Right forelimb (tissue), 1 donor: ENCODE results near the gene DOCK10.

ENCODE experiments used
- DNase-seq: peaks from one replicate; pipeline ENCODE4 v3.0.0-alpha.2; 2018

DOCK10 gene

DNA sequence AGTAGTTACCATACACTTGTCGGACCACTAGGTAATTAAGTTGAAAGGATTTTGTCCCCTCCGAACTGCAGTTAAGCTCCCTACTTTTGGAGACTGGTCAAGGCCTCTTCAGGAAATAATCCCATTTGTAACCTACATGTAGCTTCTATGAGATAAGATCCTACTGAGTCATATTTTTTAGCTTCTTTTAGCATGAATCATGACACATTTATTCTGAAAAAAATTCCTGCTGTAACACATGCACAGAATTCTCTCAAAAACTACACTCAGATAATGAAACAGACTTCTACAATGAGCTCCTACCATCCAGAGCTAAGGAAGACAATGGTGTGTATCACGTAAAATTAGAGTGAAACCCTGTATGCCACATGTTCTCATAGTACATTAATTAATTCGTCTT is 225.5 kb downstream of the DOCK10 start:
- DNase-seq, result no peak

DNA sequence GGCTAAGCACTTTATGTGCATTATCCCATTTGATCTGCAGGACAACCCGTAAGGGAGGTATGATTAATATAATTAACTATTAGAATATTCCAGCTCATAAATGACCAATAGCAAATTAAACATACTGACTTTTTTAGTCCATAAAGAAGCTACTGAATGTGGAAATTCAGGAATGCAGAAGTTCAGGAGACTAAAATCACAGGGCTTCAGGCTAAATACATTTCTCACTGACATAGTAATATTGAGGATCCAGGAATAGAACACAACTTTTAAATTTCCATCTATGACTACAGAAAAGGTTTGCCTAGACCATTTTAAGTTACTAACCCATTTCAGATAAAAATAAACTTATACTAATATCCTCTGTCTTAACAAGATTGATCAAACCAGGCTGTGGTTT is 228.7 kb downstream of the DOCK10 start:
- DNase-seq, result no peak

DNA sequence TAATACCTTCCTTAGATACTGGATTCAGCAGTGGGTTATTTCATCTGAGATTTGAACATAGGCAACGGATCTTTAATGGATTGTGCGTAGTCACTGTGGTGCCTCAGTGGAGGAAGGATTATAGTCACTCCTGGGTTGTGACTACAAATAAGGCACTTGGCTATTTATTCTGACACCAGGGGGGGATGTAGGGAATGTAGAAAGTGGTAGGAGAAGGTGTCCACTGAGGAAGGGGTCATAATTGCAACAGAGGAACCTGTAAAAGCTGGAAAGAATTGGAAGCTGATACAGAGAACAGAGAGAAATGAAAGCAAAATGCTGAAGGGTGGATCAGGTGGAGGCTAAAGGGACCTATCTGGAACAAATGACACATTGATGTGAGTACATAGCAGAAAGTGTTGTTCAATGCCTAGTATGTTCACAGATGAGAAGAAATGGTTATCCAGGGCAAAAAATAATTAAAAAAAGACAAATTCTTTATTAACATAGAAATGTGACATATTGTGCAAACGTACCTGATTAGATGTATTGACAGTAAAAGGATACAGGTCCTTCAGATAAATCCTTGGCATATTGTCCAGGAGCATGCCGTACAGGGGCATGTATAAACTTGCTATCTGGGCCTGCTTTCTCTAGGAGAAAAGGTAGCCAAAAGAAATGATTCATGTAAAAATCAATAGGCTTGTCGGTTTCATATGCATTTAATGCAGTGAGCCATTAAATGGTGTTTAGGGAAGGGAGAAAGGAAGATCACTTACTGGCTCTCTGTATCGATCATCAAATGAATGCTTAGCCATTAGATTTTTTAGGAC is 234.9 kb downstream of the DOCK10 start:
- no peak for DNase-seq

DNA sequence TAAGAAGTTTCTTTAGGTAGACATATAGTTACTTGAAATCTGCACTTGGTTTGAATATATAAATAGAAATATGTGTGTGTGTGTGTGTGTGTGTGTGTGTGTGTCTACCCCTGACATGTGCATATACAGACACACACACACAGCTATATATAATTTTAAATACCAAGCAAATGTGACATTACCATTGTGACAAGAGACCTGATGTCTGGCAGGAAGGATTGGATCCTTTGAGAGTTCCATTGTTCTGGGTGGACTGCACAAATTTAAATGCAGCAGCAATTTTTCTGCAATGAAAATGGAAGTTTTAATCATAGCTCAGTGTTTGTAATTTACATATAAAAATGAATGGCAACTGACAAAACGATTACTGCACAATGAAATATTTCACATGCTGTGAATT is 238.3 kb downstream of the DOCK10 start:
- DNase-seq, result no peak

DNA sequence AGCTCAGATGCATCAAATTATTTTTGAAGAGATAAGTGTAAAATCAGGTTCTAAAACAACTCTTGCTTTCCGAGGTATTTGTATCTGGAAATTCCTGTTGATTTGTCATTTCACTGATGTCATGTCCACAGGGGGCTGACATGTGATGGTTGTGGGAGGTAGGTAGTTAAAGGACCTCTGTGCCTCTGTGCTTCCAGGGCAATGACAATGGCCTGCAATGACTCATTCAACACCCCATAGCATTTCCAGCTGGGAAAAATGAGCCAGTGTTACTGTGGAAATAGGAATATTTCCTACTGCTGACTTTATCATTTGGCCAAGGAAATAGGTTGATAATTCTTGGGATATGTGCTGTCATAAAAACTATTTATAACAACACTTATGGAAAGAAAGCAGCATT is 239.9 kb downstream of the DOCK10 start:
- DNase-seq, result no peak

DNA sequence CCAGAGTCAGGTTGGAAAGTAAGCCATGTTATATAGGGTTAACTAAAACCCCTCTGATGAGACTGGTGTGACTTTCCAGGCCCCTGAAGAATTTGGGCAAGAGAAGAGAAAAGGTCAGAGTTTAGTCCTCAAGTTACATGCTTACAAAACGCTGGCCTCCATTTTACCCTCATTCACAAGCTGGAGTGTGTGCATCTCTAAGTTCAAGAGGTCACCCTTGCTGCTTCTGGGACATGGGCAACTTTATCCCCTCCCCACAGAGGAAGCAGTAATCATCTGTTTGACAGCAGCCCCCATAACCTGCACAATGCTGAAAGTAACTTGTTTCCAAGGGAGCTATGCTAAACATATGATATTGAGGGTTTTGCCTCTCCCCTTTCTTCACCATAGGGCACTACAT is 240.9 kb downstream of the DOCK10 start:
- no peak for DNase-seq

DNA sequence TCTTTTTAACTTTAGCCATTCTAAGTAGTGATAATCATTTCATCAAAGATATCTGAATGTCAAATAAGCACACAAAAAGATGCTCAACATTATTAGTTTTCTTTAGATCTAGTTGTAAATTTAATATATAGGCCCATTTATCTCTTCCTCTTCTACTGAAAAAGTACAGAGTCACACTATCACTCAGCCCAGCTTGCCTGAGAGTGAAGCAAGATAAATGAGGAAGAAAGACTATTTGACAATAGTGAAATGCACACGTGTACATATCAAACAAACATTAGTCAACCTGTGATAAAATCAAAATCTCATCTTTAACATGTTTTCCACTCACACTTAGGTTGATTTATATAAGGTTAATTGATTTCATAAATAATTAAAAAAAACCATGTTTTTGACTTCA is 242.6 kb downstream of the DOCK10 start:
- DNase-seq, result no peak

DNA sequence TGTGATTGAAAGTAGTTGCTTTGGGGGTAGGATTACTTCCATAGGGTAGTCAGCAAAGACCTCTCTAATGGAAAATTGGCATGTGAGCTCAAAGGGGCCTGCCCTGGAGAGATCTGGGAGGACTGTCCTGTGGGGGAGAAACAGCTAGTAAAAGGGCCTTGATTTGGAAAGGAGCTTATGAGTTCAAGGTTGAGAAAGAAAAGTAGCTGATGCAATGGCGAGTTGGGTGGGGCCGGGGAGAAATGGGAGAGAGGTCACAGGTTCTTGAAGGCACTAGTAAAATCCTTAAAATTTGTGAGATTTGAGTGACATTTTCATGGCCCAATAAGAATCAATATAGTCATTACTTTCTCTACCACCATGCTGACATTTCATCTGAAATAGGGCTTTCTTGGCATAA is 244.1 kb downstream of the DOCK10 start:
- no peak for DNase-seq

DNA sequence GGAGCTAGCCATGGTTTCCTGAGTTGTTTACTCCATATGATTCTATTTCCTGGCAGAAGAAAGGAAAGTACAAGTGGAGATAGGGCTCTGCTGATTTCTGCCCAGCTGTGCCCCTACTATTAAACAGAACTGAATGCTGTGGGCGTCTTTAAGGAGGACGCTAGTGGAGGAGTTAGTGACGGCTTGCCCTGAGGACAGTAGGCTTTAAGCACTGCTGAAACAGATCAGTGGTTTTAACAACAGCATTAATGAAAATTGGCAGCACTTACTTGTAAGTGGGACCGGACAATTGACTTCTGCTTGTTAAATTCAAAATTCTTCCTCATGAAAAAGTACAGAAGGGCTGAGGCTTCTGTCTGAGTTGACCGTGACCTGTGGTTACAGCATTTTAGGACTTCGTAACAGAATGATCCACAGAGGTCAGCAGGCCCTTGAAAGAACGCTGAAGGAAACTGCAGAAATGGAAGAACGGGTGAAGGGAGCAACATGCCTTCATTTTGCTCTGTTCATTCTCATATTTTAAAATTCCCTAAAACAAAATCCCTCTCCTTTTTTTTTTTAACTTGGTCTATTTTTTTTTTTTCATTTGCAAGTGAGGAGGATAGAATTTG is 245.5 kb downstream of the DOCK10 start:
- no peak for DNase-seq

DNA sequence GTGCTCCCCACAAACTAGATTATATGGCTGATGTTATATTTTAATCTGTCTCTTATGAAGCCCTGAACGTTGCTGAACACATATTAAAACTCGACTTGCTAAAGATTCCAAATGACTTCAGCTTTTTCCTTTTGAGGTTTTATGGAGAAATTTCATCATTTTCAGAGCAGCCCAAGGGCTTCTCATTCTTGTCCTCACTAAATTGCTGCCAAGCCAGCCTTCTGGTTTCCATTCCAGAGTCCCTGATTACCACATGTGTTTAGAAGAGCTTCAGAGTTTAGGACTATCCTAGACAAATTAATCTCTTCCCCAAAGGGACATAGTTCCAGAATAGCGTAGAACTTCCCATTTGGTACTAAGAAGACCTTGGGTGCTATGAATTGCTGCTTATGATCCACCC is 248.3 kb downstream of the DOCK10 start:
- DNase-seq, result no peak

DNA sequence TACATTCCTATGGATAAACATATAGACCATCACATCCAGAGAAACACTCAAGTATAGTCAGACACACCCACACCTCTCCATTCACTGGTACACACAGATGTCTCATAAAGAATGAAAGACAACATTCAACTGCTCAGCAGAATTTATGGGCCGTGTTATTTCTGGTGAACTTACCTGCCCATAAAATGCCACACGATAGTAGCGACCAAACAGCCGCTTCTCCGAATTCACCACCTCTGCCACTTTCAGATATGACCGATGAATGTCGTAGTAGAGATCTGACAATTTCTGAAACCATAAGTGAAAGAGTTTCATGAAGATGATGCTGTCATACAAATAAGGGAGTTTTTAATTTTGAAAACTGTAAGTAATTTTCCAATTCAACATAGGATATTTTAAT is 255.4 kb downstream of the DOCK10 start:
- DNase-seq, result no peak

DNA sequence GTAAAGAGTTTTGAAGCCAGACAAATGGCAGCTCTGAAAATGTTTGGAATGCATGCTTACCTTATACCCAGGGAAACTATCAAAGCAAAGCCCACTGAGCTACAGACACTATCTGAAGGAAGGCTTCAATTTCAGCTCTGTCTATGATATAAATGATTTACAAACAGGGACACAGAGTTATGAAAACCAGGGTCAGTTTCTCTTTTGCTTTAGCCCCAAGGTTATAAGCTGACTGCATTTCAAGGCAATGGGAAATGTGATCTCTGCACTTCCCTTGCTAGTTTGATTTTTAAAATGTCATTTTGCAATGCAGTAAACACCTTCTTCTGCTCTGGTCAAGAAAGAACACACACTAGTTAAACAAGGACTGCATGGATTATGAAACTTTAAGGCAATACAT is 260.9 kb downstream of the DOCK10 start:
- no peak for DNase-seq

DNA sequence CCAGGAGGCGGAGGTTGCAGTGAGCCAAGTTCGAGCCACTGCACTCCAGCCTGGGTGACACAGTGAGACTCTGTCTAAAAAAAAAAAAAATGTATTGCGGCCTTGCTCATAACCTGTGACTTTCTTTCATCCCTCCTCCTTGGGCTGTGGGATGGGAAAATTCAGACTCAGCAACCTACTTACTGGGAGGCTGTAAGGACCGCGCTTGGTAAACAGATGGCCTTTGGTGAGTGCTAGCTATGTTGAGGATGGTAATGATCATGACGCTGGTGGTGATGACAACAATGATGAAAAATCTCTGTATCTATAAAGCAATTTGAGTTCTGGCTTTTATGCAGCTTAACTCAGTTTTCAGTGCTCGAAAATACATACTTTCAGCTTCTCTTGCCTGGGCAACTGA is 261.4 kb downstream of the DOCK10 start:
- DNase-seq, result no peak

DNA sequence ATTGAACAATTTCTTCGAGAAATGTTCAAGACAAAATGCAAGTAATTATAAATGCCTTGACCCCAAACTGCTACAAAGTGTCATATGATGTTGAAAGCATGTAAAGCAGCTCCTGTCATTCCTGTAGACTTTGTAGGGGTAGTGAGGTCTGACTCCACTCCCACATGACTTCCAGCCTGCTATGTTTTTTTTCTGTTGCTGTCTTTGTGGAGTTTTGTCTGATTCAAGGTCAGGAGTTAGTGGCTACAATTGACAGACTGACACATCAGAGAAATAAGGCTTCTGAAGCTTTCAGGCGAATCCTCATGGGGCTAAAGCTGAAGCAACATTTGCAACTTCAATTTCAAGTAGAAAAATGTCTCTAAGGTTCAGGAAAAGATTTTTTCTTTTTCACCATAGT is 262.2 kb downstream of the DOCK10 start:
- DNase-seq, result no peak

DNA sequence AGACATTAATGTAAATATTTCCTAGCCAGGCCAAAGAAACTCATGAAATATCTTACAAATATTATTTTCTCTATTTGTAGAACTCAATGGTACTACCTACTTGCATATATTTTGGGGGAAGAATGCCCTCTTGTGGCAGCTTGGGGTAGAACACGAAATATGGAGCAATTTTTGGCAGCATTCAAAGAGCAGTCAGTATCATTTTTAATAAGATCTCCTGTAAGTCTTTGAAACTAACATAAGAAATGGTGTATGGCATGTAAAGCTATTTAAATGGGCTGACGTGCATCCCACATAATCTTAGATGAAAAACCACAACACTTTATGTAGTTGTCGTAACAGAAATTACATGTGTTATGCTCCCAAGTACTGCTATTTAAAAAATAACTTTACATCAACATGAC is 263.8 kb downstream of the DOCK10 start:
- DNase-seq, result peak; percentile 64

DNA sequence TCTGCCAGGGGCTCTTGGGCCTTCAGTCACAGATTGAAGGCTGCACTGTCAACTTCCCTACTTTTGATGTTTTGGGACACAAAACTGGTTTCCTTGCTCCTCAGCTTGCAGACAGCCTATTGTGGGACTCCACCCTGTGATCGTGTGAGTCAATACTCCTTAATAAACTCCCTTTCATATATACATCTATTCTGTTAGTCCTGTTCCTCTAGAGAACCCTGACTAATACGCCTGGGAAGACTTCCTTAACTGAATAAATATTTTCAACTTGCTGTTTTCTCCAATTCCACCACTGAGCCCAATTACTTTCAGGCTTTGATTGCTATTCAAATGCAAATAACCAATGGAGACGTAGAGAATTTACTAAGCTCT is 264.7 kb downstream of the DOCK10 start:
- no peak for DNase-seq

DNA sequence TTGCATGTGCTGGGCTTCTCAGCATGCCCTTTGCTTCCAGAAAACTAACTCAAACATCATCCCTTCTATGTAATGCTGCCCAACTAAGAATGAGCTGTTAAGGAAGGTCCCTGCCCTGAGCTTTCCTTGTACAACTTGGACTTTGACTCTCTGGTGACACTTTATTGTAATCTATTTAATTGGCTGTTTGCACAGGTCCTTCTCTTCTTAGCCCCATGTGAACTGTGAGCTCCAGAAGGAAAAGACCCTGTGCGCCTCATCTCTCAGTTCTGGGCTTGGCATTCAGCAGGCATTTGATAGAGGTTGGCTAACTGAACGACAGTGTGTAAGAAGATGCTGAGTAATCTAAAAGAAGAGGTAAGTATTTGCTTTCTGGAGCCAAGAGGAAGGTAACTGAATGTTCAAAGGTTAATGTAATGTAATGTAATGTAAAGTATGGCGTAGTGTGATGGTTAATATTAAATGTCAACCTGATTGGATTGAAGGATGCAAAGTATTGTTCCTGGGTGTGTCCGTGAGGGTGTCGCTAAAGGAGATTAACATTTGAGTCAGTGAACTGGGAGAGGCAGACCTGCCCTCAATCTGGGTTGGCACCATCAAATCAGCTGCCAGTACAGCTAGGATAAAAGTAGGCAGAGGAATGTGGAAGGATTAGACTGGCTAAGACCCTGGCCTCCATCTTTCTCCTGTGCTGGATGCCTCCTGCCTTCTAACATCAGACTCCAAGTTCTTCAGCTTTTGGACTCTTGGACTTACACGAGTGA is 265.3 kb downstream of the DOCK10 start:
- DNase-seq, result no peak

DNA sequence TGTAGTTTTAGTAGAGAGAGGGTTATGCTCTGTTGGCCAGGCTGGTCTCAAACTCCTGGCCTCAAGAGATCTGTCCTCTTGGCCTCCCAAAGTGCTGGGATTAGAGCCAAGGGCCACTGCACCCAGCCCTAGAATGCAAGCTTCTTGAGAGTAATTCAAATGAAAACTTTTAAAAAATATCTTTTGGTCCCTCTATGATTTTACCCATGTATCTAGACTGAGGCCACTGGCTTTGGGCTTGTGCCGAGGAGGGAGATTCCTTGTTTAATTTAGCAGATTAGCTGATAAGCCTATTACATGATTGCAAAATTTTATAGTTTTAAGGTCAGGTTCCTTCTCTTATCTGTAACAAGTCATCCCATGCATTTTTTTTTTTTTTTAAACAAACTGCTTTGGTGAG is 266.6 kb downstream of the DOCK10 start:
- DNase-seq, result no peak

DNA sequence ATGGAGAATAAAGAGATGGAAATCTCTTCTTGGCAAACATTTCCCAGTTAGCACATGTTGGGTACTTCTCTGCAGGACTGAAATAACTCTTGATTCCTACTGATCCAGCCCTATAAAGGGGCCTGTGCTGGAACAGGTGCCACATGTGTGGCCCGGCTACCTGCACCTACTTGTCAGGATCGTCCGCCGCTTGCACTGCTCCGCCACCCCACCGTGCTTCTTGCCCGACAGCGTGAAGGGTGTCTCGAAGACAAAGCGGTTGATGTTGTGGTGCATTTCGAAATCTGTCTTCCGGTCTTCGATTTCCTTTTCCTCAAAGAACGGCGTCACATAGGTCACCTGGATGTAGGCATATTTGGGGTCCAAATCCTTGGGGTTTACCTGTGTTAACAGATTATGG is 267.5 kb downstream of the DOCK10 start:
- no peak for DNase-seq

DNA sequence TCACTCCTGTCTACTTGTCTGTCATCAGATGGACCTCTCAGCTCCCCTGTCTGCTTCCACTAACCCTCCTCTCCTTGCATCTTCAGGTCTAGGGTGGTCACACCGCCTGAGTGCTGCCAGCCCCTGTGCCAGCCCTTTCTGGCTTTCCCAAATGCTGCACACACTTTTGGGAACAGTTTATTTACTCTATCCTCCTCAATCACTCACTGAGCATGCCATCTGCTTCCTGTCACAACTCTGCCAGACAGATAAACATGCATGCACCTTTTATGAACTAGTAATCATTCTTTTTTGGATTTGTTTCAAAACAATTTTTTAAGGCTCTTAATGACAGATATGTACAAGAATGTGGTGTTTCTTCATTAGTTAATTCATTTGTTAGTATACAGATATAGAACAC is 269.8 kb downstream of the DOCK10 start:
- no peak for DNase-seq

DNA sequence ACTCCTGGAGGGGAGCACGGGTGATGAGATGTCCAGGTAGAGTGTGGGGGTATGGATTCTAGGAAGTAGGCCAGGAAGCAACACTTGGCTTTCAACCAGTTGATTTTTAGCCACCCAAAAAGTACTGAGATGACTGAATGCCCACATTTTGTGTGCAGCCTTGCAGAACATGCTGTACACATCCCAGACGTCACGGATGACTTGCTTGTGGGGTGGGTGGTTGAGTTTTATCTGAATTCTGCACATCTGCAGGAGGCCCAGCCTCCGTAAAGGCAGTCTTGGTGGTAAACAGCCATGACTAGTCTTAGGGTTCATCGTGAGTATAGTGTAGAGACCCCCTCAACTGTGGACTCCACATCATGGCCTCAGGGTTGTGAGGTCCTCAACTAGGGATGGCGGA is 272.8 kb downstream of the DOCK10 start:
- DNase-seq, result no peak

DNA sequence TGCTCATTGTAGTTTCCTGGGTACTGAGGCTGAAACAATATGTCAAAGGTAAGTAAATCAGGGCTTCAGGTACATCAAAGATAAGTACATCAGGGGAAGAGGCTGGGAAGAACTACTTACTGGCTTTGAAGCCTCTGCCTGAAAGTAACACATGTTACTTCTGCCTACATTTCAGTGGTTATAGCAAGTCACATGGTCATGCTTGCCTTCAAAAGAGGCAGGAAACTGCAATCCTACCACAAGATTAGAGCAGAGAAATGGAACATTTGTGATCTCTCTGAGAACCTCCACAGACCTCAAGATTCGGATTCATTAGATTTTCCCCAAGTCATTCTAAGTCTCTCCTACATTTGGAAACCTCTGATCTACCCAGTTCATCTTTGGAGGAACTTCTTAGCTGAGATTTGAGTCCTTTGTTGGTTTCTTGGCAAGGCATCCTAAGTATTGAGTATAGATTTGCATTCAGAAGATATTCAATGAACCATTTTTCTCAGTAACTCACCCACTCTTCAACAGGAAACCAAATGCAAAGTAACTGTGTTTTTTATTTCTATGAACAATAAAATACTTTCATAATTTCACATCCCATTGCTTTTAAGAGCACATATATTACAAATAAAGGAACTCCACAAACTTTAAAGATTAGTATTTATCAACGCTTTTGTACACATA is 277.6 kb downstream of the DOCK10 start:
- DNase-seq, result no peak

DNA sequence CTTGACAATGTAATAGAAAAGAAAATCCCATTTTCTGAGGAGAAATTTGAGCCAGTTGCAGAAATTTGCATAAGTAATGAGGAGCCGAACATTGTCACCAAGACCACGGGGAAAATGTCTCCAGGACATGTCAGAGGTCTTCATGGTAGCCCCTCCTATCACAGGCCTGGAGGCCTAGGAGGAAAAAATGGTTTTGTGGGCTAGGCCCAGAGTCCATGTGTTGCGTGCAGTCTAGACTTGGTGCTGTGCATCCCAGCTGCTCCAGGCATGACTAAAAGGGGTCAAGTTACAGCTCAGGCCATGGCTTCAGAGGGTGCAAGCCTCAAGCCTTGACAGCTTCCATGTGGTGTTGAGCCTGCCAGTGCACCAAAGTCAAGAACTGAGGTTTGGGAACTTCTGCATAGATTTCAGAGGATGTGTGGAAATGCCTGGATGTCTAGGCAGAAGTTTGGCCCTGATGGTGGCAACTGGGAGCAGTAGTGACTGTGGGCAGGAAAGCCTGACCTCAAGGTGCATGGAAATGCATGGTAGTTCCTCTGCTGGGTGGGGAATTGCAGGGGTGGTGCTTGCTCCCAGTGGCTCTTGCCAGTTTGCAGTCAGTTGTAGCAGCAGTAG is 284.2 kb downstream of the DOCK10 start:
- no peak for DNase-seq
